Epithelial cell of prostate (primary cell): ENCODE results near the gene APBA2.

ENCODE experiments used
- DNase-seq: peaks from one replicate; pipeline ENCODE4 v3.0.0-alpha.2; 2011; ENCODE audit warnings: low read depth, low spot score
- H3K27ac ChIP-seq: fragments of 450-650 bp; 2 replicates; pipeline ENCODE4 v1.5.1; 2017; ENCODE audit warnings: mild to moderate bottlenecking

APBA2 gene

DNA sequence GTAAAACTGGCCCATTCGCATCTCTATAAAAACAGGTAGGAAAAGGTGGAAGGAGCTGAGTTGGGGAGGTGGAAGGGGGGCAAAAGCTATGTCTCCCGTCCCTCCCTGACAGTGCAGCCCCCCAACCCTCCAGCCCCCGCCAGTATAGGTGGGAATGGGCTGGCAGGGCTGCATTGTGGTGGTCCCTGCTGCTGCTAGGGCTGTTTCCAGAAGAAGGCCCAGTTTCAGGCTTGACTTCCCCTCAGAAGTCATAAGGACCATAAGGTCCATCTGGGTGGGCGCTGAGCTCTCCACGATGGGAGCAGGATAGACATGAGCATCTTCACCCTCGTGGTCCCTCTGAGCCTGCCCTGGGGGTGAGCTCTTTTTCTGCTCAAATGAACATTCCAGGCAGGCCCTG, 44.2 kb downstream of the APBA2 start:
- DNase-seq: no peak
- no peak overlapping the region for H3K27ac ChIP-seq

DNA sequence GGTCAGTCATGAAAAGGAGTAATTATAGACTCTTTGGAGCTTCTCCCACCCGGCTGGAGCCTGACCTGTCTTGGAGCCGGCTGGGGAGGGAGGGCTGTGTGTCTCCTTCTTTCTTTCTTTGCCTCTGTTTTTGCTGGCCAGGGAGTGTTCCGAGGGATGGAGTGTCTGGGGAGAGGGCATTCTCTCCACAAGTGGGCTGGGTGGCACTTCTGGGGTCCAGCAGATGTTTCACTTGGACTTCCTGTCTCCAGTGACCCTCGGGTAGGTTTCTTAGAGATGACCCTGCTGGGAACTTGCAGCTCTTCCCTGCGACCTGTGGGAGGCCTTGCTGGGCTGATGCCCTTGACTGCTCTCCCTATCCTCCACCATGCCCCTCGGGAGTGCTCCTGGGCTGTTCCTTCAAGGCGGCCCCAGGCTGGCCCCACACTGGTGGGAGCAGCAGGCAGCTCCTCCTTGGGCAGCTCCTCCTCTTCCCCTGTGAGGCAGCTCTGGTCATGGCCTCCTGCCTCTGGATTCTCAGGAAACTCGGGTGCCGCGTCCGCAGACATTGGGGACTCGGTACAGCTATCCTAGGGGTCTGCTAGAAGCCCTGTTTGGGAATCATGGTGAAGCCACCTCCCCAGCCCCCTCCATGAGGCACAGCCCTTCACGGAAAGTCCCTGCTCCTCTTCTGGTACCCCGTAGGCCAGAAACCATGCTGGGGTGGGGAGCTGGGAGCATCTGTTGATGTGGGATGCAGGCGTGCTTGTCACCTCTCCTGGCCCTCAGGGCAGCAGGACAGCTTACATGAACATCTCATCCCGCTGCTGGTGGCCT, 44.9 kb downstream of the APBA2 start:
- no peak for DNase-seq
- no peak overlapping the region for H3K27ac ChIP-seq

DNA sequence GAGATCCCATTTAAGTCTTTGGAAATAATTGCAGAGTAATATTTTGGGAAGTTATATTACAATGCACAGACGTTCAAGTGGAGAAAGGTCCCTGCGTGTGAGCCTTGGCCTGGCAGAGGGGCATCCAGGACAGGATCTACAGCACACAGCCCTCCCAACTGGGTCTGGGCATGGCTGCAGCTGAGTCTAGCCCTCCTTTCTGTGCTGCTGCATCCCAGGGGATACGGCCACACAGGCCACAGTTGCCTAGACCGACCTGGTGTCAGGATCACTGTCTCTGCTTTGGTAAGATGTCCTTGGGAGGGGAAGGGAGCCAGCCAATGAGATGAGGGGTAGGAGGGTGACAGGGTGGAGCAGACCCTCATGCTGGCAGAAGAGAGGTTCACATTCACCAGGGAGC, 46.1 kb downstream of the APBA2 start:
- no peak for DNase-seq
- H3K27ac ChIP-seq: no peak overlapping the region

DNA sequence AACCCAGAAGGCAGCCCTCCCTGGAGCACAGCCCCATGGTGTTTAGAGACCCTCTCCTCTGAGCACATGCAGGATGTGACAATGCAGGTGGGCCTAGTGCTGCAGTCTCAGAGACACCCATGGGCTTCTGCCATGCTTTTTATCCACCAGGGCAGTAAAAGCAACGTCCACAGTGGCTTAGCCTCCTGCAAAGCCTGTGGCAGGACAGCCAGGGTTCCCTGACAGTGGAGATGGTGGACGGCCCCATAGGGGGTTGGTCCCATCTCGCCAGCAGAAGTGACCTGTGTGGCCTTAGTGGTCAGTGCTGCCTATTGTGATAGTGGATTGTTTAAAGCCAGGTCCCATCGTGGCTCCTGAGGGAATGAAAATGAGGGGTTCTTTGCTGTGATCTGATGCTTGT, 46.6 kb downstream of the APBA2 start:
- DNase-seq: no peak
- H3K27ac ChIP-seq: no peak overlapping the region

DNA sequence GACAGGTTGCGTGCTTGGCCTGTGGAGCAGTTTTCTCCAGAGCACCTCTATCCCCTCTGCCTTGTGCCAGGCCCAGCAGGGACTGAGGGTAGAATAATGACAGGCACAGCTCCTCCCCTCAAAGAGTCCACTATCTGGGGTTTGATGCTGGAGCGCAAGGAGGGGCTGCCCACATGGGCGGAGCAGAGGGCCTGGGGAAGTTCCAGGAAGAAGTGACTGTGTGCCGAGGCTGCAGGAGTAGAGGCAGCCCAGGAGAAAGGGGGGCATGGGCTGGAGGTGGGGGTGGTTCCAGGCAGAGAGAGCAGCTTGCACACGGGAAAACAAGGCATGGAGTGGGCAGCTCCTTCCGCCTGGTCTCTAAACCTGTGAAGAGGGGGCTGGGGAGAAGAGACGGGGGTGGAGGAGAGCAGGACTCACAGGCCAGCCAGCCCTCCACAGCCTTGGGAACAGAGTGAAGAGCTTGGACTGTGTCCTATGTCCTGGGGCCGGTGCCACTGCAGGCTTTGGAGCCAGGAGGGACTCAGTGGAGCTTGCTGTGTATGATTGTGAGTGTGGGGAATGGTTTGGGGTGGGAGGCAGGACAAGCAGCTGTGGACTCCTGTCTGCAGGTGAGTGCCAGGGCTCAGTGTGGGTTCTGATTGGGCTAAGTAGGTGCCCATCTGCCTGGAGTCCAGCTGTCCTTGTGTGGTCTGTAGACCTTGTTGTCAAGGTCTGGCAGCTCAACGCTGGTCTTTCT, 48.1 kb downstream of the APBA2 start:
- H3K27ac ChIP-seq: no peak overlapping the region
- DNase-seq: no peak

DNA sequence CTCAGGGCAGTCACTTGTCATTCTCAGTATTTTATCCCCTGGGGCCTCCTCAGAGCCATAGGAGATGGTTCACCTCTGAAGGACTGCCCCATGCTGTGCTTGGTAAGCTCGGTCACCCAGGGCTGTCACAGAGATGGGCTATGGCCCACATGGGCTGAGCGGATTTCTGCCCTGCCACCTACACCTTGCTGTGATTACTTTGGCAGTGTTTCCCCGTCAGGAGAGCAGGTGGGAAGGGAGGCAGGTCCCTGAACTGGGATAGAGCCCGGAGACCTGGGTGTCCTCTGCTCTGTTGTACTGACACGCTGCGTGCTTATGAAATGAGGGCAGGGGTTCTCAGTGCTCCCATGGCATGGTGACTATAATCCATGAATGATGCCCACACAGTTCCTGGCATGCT, 48.9 kb downstream of the APBA2 start:
- H3K27ac ChIP-seq: no peak overlapping the region
- DNase-seq: no peak

DNA sequence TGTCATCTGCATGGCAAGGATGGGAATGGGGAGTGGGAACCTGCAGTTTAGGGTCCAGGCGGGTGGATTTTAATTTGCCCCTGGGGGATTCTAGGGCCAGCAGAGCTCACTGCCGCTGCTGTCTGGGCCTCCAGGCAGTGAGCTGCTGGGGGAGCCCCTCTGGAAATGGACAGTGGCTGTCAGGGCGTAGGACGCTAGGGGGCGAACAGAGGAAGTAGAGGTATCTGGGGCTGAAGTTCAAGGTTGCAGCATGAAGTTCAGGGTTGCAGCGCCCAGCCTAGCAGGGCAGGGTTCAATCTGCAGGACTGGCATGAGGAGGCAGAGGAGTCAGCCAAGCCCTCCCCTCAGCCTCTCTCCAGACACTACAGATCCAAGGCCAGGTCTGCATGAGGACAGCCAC, 49.5 kb downstream of the APBA2 start:
- H3K27ac ChIP-seq: no peak overlapping the region
- no peak for DNase-seq

DNA sequence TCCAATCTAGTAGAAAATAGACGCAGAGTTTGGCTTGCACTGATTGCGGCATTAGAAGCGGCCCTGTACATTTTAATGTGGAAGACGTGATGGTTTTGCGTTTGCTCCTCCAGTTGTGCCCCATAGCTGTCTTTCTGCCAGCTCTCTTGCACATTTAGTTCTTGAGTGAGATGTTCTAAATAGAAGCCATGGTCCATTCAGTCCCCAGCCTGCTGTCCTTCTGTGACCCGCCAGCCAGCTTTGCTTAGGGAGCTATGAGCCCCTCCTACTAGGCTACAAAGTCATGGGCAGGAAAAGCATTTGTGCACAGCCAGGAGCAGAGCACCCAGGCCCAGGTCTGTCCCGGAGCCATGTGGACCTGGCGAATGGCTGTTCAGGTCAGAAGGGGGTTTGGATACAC, 50.3 kb downstream of the APBA2 start:
- DNase-seq: no peak
- H3K27ac ChIP-seq: no peak overlapping the region

DNA sequence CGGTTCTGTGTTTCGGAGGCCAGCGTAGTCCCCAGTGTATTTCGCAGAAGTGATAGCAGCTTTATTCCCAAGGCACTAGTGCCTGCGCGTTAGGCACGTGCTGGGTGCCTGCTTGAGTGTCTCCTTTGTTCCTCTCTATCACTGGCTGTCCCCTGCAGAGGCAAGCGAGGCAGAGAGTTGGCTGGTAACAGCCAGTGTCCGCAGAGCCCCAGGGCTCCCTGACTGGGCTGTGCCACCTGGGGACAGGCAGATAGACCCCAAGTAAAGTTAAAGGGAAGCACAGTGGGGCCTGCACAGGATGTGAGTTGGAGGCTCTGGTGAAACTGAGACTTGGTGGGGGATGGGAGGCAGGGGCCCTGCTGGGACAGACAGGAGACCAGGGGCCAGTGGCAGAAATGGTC, 50.7 kb downstream of the APBA2 start:
- no peak for DNase-seq
- no peak overlapping the region for H3K27ac ChIP-seq

DNA sequence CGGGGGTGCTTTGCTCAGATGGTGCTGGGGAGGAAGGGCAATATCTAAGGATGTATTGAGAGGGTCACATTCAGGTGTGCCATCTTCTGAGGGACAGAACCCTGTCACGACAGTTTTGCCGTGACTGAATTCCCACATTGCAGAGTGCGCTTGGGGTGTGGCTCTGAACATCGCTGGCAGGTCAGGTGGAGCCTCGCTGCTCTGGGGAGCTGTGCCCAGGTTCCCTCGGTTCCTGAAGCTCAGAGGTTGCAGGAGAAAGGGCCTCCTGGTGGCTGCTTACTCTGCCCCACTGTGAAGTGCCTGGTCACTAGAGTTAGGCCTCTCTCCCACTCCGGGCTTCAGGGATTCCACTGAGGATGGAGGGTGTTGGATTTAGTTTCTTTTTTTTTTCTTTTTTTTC, 51.5 kb downstream of the APBA2 start:
- no peak overlapping the region for H3K27ac ChIP-seq

DNA sequence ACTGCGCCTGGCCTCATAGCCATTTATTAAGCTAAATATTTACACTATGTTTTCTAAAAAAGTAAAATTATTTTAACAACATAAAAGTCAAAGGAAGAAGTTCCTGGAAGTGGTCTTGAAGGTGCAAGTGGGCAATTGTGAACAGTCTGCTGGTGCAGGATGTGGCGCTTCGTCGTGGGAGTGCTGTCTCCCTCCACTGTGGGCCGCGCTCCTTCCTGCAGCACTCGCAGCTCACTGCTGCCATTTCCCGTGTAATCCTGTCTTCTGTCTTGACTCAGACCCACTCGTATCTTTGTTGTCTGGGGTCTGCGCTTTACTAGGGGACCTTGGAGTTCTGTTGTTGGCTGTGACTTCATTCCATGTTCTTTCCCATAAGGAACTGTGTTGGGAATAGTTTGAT, 56.3 kb downstream of the APBA2 start:
- no peak overlapping the region for H3K27ac ChIP-seq
- no peak for DNase-seq

More for the DNA sequence above, 51.5 kb downstream of the APBA2 start:
- DNase-seq: no peak

DNA sequence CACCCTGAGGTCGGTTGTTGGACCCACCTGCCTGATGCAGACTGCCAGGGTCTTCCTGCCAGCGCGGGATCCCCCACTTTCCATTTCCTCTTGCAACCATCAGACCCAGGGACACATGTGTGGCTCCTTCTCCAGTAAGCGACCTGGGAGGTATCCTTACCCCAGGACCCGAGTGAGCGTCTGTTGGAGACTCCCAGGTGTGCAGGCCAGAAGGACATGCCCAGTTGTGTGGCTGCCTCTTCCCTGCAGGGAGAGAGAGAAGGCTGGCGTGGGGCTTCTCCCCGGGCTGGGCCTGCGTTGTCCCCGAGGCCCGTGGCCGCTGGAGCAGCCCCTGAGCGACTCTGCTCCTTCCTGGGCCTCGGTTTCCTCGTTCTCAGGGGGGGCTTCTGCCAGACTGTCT, 56.8 kb downstream of the APBA2 start:
- no peak for DNase-seq
- H3K27ac ChIP-seq: no peak overlapping the region

DNA sequence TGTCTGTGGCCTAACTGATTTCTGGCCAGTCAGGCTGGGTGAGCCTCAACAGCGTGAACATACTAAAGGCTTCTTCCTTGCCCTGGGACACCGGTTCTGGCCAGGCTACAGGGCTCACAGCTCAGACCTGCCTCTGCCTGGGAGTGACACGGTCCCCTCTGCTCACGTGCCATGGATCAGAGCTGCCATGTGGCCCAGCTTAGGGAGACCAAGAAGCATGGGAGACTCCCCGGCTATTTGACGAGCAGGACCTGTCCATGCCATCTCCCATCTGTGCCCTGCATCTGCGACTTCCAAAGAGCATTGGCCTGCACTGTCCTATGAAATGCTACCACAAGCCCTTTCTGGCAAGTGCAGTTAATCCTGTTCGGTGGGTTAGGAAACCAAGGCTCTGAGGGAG, 57.4 kb downstream of the APBA2 start:
- no peak for DNase-seq
- H3K27ac ChIP-seq: no peak overlapping the region

DNA sequence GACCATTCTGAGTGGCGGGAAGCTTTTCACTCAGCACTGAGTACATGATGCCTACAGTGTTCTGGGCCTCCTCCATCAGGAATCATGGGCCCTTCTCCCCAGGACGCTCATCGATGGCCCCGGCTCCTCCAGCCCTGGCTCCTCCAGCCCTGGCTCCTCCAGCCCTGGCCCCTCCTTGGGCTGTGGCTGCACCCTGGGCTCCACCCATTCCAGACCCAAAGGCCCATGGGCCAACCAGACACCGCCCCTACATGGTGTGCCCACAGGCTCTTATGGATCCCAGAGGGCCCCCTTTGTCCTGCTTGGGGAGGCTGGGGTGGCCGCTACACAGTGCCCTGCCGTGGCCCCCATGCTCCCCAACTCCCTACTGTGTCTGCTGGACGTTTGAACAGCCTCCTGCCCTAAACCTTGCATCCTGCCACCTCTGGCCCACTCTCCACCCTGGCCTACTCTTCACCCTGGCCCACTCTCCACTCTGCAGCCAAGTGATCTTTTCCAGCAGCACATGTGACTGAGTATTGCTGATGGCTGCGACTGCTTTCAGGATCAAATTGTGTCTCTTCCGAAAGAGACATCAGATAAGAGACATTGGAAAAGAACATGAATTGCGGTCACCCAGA, 57.9 kb downstream of the APBA2 start:
- no peak for DNase-seq
- no peak overlapping the region for H3K27ac ChIP-seq

DNA sequence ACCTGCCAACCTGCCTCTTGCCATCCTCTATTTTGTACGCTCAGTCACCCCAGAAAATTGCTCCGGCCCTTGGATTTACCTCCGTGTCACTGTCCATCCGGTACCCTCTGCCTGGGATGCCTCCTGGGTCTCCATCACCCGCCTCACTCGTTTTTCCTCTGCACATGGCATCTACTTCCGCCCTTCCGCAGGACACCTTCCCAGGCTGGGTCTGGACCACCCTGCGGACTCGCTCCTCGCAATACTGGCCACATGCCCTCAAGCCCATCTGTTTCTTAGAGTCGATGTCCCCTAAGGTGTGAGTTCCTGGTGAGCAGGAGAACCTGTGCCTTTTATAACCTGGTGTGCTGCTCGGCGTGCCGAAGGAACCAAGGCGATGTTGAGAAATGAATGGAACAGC, 58.5 kb downstream of the APBA2 start:
- no peak overlapping the region for H3K27ac ChIP-seq
- no peak for DNase-seq

DNA sequence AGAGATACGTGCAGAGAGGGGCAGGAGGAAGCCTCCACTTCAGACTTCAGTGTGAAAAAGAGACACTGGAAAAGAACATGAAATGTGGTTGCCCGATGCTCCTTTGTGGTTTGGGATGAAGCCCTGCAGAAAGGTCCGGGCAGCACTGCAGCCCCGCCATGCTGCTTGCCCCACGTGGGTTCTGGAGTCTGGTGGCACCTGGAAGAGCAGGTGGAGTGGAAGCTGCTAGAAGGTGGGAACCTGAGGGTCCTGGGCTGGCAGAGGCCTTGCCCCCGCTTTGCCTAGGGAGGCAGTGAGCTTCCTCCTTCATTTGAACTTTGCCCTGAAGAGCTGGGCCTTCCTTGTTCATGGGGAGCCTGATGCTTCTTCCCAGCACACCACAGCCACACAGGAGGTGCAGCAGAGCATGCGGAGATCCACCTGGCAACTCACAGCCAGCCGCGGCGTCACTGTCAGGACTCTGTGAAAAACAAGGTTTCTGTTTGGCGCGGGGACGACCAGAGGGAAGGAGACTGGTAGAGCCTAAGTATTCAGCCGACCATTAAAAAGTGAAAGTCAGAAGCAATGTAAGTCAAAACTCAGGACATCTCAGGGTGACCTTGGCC, 59.0 kb downstream of the APBA2 start:
- H3K27ac ChIP-seq: no peak overlapping the region
- no peak for DNase-seq

DNA sequence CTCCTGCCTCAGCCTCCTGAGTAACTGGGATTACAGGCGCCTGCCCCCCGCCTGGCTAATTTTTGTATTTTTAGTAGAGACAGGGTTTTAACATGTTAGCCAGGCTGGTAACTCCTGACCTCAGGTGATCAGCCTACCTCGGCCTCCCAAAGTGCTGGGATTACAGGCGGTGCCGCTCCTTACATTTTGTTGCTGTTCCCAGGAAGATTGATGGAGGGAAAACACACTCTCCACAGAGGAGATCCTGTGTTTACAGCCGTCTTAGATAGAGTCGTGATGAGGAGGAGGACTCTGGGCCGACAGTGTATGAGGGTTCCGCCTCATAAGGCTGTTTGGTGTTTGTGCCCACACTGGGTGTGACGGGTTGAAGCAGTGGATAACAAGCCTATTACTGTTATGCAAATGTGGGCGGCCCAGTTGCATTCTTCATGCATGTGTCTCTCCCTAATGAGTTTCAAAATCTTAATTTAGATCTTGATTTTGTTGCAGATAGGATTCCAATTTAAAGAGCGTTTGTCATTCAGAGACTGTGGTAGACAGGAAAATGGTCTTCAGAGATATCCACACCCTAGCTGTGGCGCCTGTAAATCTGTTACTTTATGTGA, 60.0 kb downstream of the APBA2 start:
- H3K27ac ChIP-seq: no peak overlapping the region
- no peak for DNase-seq

DNA sequence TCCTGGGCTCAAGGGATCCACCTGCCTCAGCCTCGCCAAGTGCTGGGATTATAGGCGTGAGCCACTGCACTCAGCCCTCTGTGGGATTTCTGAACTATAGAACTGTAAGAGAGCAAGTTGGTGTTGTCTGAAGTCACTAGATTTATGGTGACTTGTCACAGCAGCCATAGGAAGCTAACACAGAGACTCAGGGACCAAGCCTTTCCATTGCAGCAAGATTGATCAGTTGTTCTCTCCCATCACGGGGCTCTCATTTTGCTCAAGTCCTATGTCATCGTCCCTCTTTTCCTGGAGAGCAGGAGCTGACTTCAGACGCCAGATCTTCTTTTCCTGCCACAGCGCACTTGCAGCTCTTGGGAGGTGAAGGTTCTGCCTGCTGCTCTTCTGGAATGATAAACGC, 61.0 kb downstream of the APBA2 start:
- H3K27ac ChIP-seq: no peak overlapping the region
- no peak for DNase-seq

DNA sequence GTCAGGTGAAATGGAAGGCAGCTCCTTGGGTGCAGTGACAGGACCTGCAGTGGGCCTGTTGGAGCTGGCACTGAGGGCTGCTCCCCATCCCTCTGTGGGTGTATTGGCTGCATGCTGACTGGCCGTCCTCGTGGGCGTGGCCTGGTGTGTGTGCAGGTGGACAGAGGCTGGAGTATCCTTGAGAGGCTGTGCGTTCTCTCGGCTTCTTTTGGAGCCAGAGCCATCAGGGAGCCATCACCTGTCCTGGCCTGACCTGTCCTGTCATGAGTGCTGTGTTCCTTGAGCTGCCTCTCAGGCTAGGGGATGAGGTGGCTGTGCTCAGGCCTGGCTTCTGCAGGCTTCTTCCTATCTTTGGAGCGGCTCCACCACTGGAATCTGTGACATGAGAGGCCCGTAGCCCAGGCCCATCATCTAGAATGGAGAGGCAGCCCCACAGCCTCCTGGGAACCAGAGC, 61.5 kb downstream of the APBA2 start:
- H3K27ac ChIP-seq: no peak overlapping the region
- no peak for DNase-seq

DNA sequence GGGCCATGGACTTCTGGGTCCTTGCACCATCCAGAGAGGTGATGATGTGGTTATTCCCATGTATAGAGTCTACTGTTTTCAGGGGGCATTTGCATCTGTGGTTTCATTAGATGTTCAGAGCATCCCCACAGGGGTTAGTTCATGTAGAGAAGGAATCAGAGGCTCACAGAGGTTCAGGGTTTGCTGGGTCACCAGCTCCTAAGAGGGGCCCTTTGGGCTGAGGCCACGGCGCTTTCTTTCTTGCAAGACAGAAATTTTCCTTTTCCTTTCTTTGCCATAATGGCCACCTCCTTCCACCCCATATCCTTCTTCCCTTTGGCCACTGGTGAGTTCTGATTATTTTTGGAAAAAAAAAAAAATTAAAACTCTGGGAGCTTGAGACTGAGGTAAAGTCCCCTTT, 62.3 kb downstream of the APBA2 start:
- DNase-seq: no peak
- H3K27ac ChIP-seq: no peak overlapping the region

DNA sequence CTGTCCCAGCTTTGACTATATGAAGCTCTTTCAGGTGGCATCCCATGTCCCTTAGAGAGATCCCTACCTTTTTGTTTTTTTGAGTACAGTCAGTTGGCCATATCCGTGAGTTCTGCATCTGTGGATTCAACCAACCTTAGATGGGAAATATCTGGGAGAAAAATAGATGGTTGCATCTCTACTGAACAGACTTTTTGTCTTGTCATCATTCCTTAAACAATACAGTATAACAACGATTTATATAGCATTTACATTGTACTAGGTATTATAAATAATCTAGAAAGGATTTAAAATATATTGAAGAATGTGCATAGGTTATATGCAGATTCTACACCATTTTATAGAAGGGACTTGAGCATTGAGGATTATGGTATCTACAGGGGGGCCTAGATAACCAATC, 65.1 kb downstream of the APBA2 start:
- DNase-seq: no peak
- H3K27ac ChIP-seq: no peak overlapping the region
